HepG2 (cell line): ENCODE data around the gene ATP6V1F. TPM values are rescaled to one million over a fixed set of nuclear protein-coding genes. Genes with fewer than 3 reads are reported as not detected.

Experiments used
- CC2D1A ChIP-seq: sonication (generic); formaldehyde crosslinking; IDR thresholded peaks from 2 replicates; pipeline ENCODE4 v1.8.1; 2023; ENCODE audit warnings: mild to moderate bottlenecking, missing genetic modification reagents
- CENPX ChIP-seq: sonication (generic); formaldehyde crosslinking; IDR thresholded peaks from 2 replicates; pipeline ENCODE4 v1.9.0; 2021; ENCODE audit warnings: mild to moderate bottlenecking, missing genetic modification reagents, moderate library complexity
- DMAP1 ChIP-seq: IDR thresholded peaks from 2 replicates; pipeline ENCODE4 v1.6.1; 2016
- ELF3 ChIP-seq: IDR thresholded peaks from 2 replicates; pipeline ENCODE4 v1.6.1; 2016; ENCODE audit warnings: missing genetic modification reagents, missing compliant biosample characterization
- GFI1 ChIP-seq: sonication (generic); formaldehyde crosslinking; IDR thresholded peaks from 2 replicates; pipeline ENCODE4 v1.5.0; 2020; ENCODE audit warnings: missing genetic modification reagents, mild to moderate bottlenecking, borderline replicate concordance
- GMEB1 ChIP-seq: sonication (generic); formaldehyde crosslinking; IDR thresholded peaks from 2 replicates; pipeline ENCODE4 v1.5.1; 2020; ENCODE audit warnings: missing genetic modification reagents, mild to moderate bottlenecking, borderline replicate concordance
- HDAC6 ChIP-seq: fragments of 200-600 bp; sonication (generic); IDR thresholded peaks from 2 replicates; pipeline ENCODE4 v1.7.0; 2017; ENCODE audit warnings: mild to moderate bottlenecking, antibody characterized with exemption, low read length, low read depth
- MZF1 ChIP-seq: sonication (generic); formaldehyde crosslinking; IDR thresholded peaks from 2 replicates; pipeline ENCODE4 v1.8.1; 2023; ENCODE audit warnings: mild to moderate bottlenecking, missing genetic modification reagents, borderline replicate concordance
- NR2F2 ChIP-seq: IDR thresholded peaks from 2 replicates; pipeline ENCODE4 v1.6.1; 2012; ENCODE audit warnings: low read depth, inconsistent platforms, borderline replicate concordance
- ONECUT2 ChIP-seq: sonication (generic); formaldehyde crosslinking; IDR thresholded peaks from 2 replicates; pipeline ENCODE4 v1.4.0; 2020; ENCODE audit warnings: missing genetic modification reagents
- PAF1 ChIP-seq: IDR thresholded peaks from 2 replicates; pipeline ENCODE4 v1.6.1; 2016; ENCODE audit warnings: missing genetic modification reagents, missing compliant biosample characterization
- SAFB2 ChIP-seq: sonication (generic); formaldehyde crosslinking; IDR thresholded peaks from 2 replicates; pipeline ENCODE4 v1.5.1; 2020; ENCODE audit warnings: missing genetic modification reagents, low read depth, mild to moderate bottlenecking, borderline replicate concordance
- STAG1 ChIP-seq: sonication (generic); formaldehyde crosslinking; IDR thresholded peaks from 2 replicates; pipeline ENCODE4 v1.4.0; 2020; ENCODE audit warnings: missing genetic modification reagents
- TGIF2 ChIP-seq: IDR thresholded peaks from 2 replicates; pipeline ENCODE4 v1.6.1; 2016; ENCODE audit warnings: control low read depth, missing compliant biosample characterization
- ZNF10 ChIP-seq: sonication (generic); formaldehyde crosslinking; IDR thresholded peaks from 2 replicates; pipeline ENCODE4 v1.4.0; 2020; ENCODE audit warnings: mild to moderate bottlenecking, low read depth, missing genetic modification reagents, borderline replicate concordance
- ZNF30 ChIP-seq: sonication (generic); formaldehyde crosslinking; IDR thresholded peaks from 2 replicates; pipeline ENCODE4 v1.5.0; 2020; ENCODE audit warnings: mild to moderate bottlenecking, missing genetic modification reagents
- ZNF441 ChIP-seq: sonication (generic); formaldehyde crosslinking; IDR thresholded peaks from 2 replicates; pipeline ENCODE4 v1.7.0; 2021; ENCODE audit warnings: missing genetic modification reagents, borderline replicate concordance
- ZNF556 ChIP-seq: sonication (generic); formaldehyde crosslinking; IDR thresholded peaks from 2 replicates; pipeline ENCODE4 v1.4.0; 2020; ENCODE audit warnings: mild to moderate bottlenecking, missing genetic modification reagents, borderline replicate concordance
- ZNF572 ChIP-seq: sonication (generic); formaldehyde crosslinking; IDR thresholded peaks from 2 replicates; pipeline ENCODE4 v1.5.1; 2020; ENCODE audit warnings: mild to moderate bottlenecking, missing genetic modification reagents
- ZNF616 ChIP-seq: sonication (generic); formaldehyde crosslinking; IDR thresholded peaks from 2 replicates; pipeline ENCODE4 v1.5.0; 2020; ENCODE audit warnings: low read depth, mild to moderate bottlenecking, missing genetic modification reagents
- polyA plus RNA-seq, 8 experiments: library from polyadenylated mRNA; depleted of rRNA in 3 of 8; stranded (reverse) in 7 of 8; unstranded in 1 of 8; fragments of >200 nt; fragmentation: Illumina TruSeq in 4 of 8; extraction: Trizol in 4 of 8; gene quantifications; 2 replicates each; pipeline versions ENCODE4 v1.2.1 to v1.2.3, GENCODE V29; 2011 to 2016; ENCODE audit warnings: low read depth in 4 of 8, missing spikeins in 1 of 8, mixed read lengths in 1 of 8; ENCODE audit not compliant: insufficient read depth in 1 of 8
- total RNA-seq, 5 experiments: library from RNA; depleted of rRNA; stranded (reverse); fragments of >200 nt; fragmentation: Illumina TruSeq; extraction: Trizol; gene quantifications; 2 replicates each; pipeline ENCODE4 v1.2.3, GENCODE V29; 2016; ENCODE audit warnings: low read depth in 1 of 5
- TF ChIP-seq, protein P1 (sequence below): sonication (generic); formaldehyde crosslinking; IDR thresholded peaks from 2 replicates; pipeline ENCODE4 v1.4.0; 2020; ENCODE audit warnings: missing genetic modification reagents

The ATP6V1F gene
- total and polyA plus RNA-seq, 2 of the 13 experiments (the other 11 are each of a cell fraction or from before 2014, with no cell fraction given), result 87.2 to 132 TPM

GRCh38 chr7:128862571-128863432 is at the start of gene ATP6V1F (continued):
- TF ChIP-seq, protein P1, sequence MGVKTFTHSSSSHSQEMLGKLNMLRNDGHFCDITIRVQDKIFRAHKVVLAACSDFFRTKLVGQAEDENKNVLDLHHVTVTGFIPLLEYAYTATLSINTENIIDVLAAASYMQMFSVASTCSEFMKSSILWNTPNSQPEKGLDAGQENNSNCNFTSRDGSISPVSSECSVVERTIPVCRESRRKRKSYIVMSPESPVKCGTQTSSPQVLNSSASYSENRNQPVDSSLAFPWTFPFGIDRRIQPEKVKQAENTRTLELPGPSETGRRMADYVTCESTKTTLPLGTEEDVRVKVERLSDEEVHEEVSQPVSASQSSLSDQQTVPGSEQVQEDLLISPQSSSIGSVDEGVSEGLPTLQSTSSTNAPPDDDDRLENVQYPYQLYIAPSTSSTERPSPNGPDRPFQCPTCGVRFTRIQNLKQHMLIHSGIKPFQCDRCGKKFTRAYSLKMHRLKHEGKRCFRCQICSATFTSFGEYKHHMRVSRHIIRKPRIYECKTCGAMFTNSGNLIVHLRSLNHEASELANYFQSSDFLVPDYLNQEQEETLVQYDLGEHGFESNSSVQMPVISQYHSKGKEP (CRISPR knock-in tag), result no peak
- no peak for TF ChIP-seq ZNF441
- TF ChIP-seq GFI1 (CRISPR knock-in tag), result no peak
- TF ChIP-seq ZNF616 (CRISPR knock-in tag), result no peak
- no peak for TF ChIP-seq NR2F2
- TF ChIP-seq DMAP1 (CRISPR knock-in tag), result peak; percentile 31; the same call in 1 of the 2 replicates
- peak; percentile 20; the same call in 1 of the 2 replicates for TF ChIP-seq ELF3 (CRISPR knock-in tag)
- TF ChIP-seq CC2D1A (CRISPR knock-in tag), result no peak
- TF ChIP-seq MZF1, result no peak
- TF ChIP-seq HDAC6, result no peak
- TF ChIP-seq STAG1, result no peak
- TF ChIP-seq ZNF572 (CRISPR knock-in tag), result 0 out of 2 replicates have a peak, but pooled peaks have one; percentile 61
- TF ChIP-seq TGIF2, result no peak
- TF ChIP-seq GMEB1, result peak; percentile 92
- TF ChIP-seq ZNF556, result peak; percentile 34; the same call in 1 of the 2 replicates
- no peak for TF ChIP-seq ONECUT2 (CRISPR knock-in tag)
- TF ChIP-seq PAF1, result no peak
- TF ChIP-seq CENPX (CRISPR knock-in tag), result no peak
- no peak for TF ChIP-seq ZNF10 (CRISPR knock-in tag)
- no peak for TF ChIP-seq ZNF30
- TF ChIP-seq SAFB2, result peak; percentile 69; the same call in 1 of the 2 replicates
- TF ChIP-seq, all 625 proteins: peak for 127
